HG03175 (cell line): Measurements from ENCODE around the gene PROP1.
"Not testable (repeated sequence)": the region's sequence is repeated elsewhere in the genome, so short reads cannot be mapped to it uniquely, and the experiment has no call there.

Experiments
- ATAC-seq: cut with Tn5 transposase; IDR thresholded peaks from one replicate; pipeline ENCODE4 v1.9.1; 2021; ENCODE audit warnings: mild to moderate bottlenecking, moderate library complexity; ENCODE audit not compliant: unreplicated experiment

PROP1 gene

GRCh38 chr5:177995691-177996595 is at the start of gene PROP1:
Gene PROP1 (minus strand): TSS chr5:177996242. CDS start chr5:177995933, 309 bp downstream.
- no peak for ATAC-seq

- ATAC-seq = not testable (repeated sequence)
Observed at GRCh38 chr5:178019379-178020030, 23.5 kb upstream of the PROP1 start.

- ATAC-seq = not testable (repeated sequence)
Observed at GRCh38 chr5:178012758-178013157, 16.7 kb upstream of the PROP1 start.

- ATAC-seq = not testable (repeated sequence)
Observed at GRCh38 chr5:178011816-178012554, 15.9 kb upstream of the PROP1 start.

- ATAC-seq = not testable (repeated sequence)
Observed at GRCh38 chr5:178007272-178007671, 11.2 kb upstream of the PROP1 start.

GRCh38 chr5:178006536-178007231 is 10.6 kb upstream of the PROP1 start:
- ATAC-seq = peak; percentile 78

GRCh38 chr5:178006181-178006535 is 10.1 kb upstream of the PROP1 start:
- ATAC-seq = peak; percentile 23

- ATAC-seq = no peak
Observed at GRCh38 chr5:177997846-177998245, 1.8 kb upstream of the PROP1 start.

GRCh38 chr5:177997319-177997670 is 1.3 kb upstream of the PROP1 start:
- no peak for ATAC-seq

- no peak for ATAC-seq
Observed at GRCh38 chr5:177996660-177997318, 747 bp upstream of the PROP1 start.

GRCh38 chr5:177994561-177995190 is 1.4 kb downstream of the PROP1 start:
- ATAC-seq = no peak

- ATAC-seq = no peak
Observed at GRCh38 chr5:177994063-177994462, 2.0 kb downstream of the PROP1 start.

- no peak for ATAC-seq
Observed at GRCh38 chr5:177992466-177992865, 3.6 kb downstream of the PROP1 start.

- no peak for ATAC-seq
Observed at GRCh38 chr5:177988989-177989625, 6.9 kb downstream of the PROP1 start.

- ATAC-seq = no peak
Observed at GRCh38 chr5:177987326-177987725, 8.7 kb downstream of the PROP1 start.

- ATAC-seq = no peak
Observed at GRCh38 chr5:177985430-177986040, 10.5 kb downstream of the PROP1 start.

GRCh38 chr5:177984584-177985206 is 11.3 kb downstream of the PROP1 start:
- ATAC-seq = no peak

GRCh38 chr5:177983763-177984583 is 12.1 kb downstream of the PROP1 start:
- ATAC-seq = no peak
